GM18861 (cell line): Measurements from ENCODE around the gene BLOC1S3.

Experiments
- ATAC-seq: cut with Tn5 transposase; IDR thresholded peaks from one replicate; pipeline ENCODE4 v1.9.1; 2021; ENCODE audit not compliant: unreplicated experiment

Gene BLOC1S3

DNA sequence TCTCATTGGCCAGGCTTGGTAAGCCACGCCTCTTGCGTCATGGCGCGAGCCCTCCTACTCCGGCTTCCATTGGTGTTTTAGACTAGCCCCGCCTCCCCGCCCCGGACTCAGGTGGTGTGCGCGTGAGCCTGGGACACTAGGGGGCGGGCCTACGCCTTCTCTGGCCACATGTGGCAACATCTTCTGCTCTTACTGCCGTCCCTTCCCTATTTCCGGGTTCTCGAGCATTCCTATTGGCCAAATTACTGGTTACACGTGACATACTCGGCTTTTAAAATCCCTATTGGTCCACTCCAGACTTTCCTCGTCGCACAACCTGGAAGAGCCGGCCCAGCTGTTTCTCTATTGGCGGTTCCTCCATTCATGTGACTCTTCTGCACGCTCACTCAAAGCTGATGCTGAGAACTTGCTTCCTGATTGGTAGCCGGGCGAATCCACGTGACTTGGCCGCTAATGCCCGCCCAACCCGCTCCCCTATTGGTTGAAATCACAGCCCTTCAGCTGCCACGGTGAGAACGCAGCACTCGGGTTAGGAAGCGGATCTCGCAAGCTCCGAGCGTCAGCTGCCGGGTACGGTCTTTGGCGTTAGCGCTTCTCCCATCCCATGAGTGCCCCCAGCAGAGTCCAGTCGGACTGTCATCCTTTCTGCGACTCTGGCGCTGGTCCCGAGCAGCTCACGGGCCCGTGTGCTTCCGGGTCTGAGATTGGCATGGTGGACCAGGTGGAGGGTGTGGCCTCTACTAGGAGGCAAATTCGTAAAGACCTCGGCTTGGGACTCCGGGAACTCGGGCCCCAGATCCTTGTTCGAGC is at the start of gene BLOC1S3:
Gene BLOC1S3 (plus strand): TSS at position 523 of the 810 bp plus-strand sequence. CDS start 513 bp downstream, outside the sequence.
- peak; percentile 75 for ATAC-seq

GRCh38 chr19:45128806-45129205 is 49.8 kb upstream of the BLOC1S3 start:
- ATAC-seq, result no peak

DNA sequence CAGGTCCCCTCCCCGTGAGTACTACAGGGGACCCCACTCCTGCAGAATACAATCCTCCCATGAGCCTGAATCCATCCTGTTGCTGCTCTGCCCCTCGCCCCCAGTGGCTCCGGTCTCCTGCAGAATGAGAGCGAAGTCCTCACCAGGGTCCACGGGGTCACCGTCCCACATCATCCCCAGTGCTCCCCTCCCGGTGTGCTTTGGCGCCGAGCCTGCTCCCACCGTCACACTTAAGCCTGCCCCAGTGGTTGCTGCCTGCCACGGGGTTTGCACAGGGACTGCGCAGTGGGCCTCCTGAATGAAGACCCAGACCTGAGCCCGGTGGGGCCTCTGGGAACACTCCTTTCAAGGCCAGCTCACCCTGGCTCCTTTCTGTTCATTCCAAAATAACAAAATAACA is 48.3 kb upstream of the BLOC1S3 start:
- no peak for ATAC-seq

GRCh38 chr19:45130888-45131615 is 47.5 kb upstream of the BLOC1S3 start:
- no peak for ATAC-seq

DNA sequence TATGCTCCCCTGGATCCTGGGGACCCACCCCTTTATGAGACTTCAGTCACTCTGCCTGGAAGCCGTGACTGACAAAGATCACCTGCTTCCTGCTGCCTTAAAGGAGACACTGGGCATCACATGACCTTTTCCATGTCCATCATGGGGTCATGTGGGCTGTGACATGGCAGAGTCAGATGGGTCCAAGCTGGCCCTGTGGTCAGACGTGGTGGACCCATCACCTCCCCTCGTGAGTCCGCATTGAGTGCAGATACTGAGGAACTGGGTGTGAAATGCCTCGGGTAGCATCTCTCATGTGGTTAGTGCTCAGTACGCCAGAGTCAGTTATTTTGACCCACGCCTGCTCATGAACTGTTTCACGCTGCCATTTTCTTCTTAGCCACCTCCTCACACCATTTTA is 44.9 kb upstream of the BLOC1S3 start:
- no peak for ATAC-seq

DNA sequence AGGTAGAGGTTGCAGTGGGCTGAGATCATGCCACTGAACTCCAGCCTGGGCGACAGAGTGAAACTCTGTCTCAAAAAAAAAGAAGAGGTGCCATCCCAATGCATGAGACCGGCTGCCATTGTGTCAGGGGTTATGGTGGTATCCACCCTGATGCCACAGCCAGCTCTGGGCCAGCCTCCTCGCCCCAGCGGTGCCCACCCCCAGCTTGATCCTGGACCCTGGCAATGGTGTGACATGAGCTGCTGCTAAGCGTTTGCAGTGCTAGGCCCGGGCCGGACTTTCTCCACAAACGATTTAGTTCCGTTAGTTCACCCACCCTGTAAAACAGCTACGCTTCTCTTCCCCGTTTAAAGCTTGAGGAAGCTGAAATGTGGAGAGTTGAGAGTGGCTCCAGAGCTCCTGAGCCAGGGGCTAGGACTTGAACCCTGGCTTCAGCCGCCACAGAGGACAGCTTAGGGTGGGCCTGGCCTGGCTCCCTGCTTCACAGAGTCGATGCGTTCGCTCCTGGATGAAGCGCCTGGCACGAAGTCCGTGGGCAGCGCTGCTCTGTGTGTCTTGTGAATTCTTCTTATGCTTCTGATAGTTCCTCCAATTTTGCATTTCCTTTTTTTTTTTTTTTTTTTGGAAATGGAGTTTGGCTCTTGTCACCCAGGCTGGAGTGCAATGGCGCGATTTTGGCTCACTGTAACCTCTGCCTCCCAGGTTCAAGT is 43.3 kb upstream of the BLOC1S3 start:
- ATAC-seq, result no peak

DNA sequence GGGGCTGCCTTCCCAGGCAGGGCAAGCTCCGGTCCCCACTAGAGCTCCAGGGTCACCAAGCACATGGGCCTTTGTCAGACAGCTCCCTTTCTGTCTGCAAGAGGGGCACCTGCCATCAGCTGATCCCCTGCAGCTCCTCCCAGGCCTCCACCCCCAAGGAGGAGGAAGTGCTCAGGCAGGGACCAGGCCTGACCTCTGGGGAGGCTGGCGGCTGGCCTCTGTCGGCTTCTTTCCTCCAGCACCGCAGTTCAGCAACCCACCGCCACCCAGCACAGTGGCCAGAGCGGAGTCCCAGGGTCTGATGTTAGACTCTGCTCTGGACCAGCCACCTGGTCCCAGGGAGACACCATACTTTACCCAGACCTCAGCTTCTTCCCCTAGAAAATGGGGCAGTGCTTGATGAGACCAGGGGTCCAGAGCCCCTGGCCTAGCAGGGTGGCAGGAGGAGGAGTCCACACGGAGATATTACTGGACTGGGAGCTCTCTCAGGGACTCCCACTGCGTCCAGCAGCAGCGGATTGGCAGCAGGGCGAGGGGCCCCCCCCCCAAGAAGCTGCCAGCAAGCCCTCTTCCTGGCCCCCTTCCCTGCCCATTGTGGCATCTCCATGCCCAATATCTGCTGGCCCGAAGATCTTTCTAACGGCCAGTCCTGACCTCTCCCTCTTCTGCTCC is 41.9 kb upstream of the BLOC1S3 start:
- no peak for ATAC-seq

DNA sequence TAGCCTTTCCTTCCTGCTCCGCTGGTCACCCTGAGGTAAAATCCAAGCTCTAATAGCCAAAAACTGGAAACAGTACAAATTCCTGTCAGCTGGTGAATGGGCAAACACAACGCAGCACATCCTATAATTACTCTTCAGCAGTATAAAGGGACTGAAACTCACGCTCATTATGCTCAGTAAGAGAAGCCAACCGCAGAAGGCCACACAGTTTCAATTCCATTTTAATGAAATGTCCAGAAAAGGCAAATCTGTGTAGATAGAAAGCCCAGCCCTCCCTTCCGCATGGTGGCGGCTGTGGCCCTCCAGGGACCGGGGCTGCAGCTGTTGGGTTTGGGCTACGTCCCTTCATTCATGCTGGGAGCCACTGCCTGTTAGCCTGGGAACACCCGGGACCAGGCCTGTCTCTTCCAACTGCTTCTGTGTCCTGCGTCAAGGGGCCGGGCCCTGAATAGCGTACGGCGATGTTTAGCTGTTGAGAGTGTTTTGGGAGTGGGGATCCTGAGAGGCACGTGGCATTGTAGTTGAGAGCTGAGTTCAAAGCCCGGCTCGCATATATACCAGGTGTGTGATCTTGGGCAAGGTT is 41.3 kb upstream of the BLOC1S3 start:
- ATAC-seq, result peak; percentile 72

DNA sequence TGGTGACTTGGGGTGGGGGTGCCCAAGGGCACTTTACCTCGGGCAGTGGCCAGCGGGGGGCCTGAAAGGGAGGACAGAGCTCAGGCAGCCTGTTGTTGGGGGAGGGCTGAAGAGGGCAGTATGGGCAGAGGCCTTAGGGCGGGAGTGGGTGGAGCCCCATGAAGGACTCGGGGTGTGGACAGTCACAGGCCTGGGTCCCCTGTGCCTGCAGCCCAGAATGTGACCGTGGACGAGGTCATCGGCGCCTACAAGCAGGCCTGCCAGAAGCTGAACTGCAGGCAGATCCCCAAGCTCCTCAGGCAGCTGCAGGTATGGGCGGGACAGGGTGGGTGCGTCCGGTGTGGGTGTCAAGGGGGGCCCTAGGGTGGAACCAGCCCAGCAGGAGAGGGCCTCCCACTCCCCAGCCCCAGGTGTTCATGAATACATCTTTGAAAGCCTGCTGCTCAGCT is 40.3 kb upstream of the BLOC1S3 start:
- no peak for ATAC-seq

DNA sequence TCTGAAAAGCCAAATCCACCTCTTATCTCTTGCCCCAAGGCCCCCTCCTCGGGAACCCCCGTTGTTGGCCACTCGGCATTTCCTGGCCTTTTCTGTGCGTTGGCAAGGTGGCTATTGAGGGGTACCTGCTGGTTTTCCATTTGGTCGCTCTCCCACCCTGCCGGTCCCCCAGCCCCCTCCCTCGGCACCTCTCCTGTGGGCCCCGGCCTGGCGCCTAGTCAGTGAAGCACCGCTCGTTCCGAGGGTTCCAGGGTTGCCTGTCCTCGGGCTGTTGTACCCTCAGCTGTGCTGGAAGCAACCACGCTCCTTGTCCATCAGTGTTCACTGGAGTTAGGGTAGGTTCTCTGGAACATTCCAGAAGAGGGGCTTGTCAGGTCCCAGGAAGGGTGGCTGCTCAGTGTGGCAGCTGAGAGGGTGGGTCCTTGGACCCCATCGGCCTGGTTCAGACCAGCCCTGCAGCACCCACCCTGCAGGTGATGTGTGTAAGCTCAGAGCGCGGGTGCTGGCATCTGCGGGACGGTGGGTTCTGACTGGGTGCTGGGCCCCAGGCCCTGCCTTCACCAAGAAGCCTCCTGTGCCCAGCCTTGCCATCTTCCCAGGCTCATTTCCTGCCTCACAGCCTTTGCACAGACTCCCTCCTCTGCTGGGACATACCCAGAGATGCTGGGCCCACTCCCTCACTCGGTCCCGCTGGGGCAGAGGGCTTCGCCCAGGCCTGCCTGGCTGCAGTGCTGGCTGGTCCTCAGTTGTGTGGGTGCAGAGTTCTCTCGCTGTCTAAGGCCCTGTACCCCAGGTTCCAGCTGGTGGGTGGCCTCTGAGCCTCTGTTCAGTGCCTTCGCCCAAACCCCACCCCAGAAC is 39.1 kb upstream of the BLOC1S3 start:
- ATAC-seq, result no peak

DNA sequence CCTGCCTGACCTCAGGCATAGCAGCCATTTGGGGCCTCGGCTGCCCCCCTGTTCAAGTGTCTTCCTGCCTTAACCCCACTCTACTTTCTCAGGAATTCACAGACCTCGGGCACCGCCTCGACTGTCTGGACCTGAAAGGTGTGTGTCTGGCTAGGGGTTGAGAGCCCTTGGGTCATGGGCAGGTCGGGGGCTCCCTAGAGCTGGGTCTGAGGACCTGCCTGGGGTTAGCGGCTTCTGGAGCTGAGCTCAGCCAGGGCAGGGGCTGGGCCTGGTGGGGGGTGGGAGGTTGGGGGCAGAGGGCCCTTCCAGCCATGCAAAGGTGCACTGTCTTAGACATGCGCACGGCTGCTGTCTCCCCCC is 38.5 kb upstream of the BLOC1S3 start:
- no peak for ATAC-seq

DNA sequence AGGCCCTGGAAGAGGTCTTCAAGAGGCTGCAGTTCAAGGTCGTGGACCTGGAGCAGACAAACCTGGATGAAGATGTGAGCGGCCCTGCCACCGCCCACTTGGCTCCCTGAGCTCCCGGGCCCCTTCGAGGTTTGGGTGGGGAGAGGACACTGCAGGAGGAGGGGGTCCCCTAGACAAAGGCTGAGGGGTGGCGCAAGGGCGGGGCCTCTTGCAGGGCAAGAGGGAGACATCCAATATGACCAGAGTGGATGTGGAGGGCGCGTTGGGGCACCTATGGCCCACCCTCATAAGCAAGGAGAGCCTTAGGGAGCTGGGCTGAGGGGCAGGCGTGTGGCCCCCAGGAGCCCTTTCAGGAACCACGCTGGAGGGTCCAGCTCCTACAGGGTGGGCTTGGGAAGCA is 38.1 kb upstream of the BLOC1S3 start:
- no peak for ATAC-seq

DNA sequence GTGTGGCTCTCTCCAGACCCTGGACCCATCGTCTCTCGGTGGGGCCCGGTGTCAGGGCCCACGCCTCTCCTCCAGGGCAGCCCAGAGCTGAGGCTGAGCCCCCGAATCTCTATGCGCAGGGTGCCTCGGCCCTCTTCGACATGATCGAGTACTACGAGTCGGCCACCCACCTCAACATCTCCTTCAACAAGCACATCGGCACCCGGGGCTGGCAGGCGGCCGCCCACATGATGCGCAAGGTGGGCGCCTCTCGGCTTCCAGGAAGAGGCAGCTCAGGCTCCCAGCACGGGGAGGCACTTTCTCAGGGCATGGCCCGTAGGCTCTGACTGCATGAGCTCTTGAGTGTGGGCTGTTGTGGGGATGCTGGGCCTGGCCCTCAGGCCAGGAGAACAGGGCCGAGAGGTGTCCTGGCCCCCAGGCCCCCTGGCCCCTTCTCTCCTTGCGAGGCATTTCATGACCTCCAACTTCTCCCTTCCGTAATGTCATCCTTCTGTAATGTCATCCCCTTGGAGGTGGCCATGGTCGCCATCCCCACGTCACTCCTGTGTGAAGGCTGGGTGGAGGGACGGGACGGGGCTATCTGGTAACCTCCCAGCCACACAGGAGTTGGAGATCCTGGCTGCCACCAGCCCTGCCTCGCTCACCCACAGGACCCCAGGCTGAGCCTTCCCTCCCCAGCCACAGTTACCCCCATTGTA is 37.2 kb upstream of the BLOC1S3 start:
- no peak for ATAC-seq

GRCh38 chr19:45142016-45142725 is 36.4 kb upstream of the BLOC1S3 start:
- no peak for ATAC-seq

- ATAC-seq, result no peak
Observed at GRCh38 chr19:45142726-45143110, 35.9 kb upstream of the BLOC1S3 start.

GRCh38 chr19:45144431-45145269 is 33.9 kb upstream of the BLOC1S3 start:
- ATAC-seq, result no peak

- no peak for ATAC-seq
Observed at GRCh38 chr19:45145270-45146189, 33.1 kb upstream of the BLOC1S3 start.
